Peyer's patch (tissue), 4 donors: ENCODE results near the gene CCDC90B.
"Not testable (repeated sequence)": the region's sequence is repeated elsewhere in the genome, so short reads cannot be mapped to it uniquely, and the experiment has no call there.

ENCODE experiments used
- CTCF ChIP-seq, 6 experiments: fragments of 450-650 bp in 4 of 6; fragments of 200-600 bp in 2 of 6; sonication (generic) in 1 of 6; IDR thresholded peaks; one replicate each; pipeline ENCODE4 v1.5.1; 2017 to 2019; ENCODE audit warnings: antibody characterized with exemption in 6 of 6, mild to moderate bottlenecking in 3 of 6, moderate library complexity in 1 of 6
- POLR2A ChIP-seq, 2 donors: fragments of 450-650 bp; IDR thresholded peaks; one replicate each; pipeline ENCODE4 v1.5.1; 2017; ENCODE audit warnings: antibody characterized with exemption in 2 of 2, mild to moderate bottlenecking in 2 of 2, moderate library complexity in 2 of 2

DNA sequence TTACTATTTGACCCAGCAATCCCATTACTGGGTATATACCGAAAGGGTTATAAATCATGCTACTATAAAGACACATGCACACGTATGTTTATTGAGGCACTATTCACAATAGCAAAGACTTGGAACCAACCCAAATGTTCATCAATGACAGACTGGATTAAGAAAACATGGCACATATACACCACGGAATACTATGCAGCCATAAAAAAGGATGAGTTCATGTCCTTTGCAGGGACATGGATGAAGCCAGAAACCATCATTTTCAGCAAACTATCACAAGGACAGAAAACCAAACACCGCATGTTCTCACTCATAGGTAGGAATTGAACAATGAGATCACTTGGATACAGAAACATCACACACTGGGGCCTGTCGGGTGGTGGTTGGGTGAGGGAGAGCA lies 14.4 kb downstream of the CCDC90B start:
- not testable (repeated sequence) for TF ChIP-seq CTCF, POLR2A (IDR thresholded peaks at IDR 0.05)
